Measurements from ENCODE around the gene SAMD4A.

SAMD4A gene

DNA sequence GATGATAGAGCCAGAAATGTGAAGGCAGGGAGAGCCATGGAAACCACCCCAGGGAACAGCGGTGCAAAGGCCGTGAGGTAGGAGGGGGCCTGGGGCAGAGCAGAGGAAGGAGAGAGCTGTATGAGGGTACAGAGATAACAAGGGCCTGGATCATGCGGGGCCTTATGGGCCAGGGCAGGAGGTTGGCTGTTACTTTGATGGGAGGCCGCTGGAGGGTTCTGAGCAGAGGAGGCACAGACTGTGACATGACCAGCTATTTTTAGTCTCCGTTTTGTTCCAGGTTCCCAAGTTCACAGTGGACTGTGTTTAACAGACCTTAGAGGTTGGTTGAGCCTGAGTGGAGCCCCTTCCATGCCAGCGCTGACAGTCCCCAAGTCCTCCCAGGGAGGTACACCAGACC is 217.1 kb downstream of the SAMD4A start:
- TF ChIP-seq, protein P1, sequence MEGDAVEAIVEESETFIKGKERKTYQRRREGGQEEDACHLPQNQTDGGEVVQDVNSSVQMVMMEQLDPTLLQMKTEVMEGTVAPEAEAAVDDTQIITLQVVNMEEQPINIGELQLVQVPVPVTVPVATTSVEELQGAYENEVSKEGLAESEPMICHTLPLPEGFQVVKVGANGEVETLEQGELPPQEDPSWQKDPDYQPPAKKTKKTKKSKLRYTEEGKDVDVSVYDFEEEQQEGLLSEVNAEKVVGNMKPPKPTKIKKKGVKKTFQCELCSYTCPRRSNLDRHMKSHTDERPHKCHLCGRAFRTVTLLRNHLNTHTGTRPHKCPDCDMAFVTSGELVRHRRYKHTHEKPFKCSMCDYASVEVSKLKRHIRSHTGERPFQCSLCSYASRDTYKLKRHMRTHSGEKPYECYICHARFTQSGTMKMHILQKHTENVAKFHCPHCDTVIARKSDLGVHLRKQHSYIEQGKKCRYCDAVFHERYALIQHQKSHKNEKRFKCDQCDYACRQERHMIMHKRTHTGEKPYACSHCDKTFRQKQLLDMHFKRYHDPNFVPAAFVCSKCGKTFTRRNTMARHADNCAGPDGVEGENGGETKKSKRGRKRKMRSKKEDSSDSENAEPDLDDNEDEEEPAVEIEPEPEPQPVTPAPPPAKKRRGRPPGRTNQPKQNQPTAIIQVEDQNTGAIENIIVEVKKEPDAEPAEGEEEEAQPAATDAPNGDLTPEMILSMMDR (conservative IDR thresholded peaks at IDR 0.05; ENCODE audit: control insufficient read depth, insufficient read depth, low read depth, low read length): no peak
- no peak for DNase-seq (ENCODE audit: low read depth)
- no peak overlapping the region for H3K4me3 ChIP-seq (ENCODE audit: control insufficient read depth, low read depth, low read length)

DNA sequence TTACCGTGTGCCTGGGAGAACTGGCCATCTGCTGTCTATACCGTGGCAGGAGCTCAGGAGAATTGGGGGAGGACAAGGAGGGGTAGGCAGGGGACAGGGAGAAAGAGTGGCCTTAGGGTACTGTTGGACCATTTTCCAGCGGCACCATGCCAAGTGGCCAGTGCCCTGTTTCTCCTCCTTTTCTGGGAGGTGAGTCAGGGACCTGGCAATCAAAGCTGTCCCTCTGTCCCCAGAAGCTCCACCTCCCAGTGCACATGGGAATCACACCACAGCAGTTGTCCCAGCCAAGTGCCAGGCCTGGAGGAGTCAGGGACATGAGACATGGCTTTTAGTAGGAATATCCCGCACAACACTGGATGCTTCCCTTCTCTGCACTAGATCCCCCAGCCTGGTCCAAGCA is 217.7 kb downstream of the SAMD4A start:
- H3K4me3 ChIP-seq (ENCODE audit: control insufficient read depth, low read depth, low read length): no peak overlapping the region
- TF ChIP-seq, protein P1 (conservative IDR thresholded peaks at IDR 0.05; ENCODE audit: control insufficient read depth, insufficient read depth, low read depth, low read length): no peak
- no peak for DNase-seq (ENCODE audit: low read depth)

DNA sequence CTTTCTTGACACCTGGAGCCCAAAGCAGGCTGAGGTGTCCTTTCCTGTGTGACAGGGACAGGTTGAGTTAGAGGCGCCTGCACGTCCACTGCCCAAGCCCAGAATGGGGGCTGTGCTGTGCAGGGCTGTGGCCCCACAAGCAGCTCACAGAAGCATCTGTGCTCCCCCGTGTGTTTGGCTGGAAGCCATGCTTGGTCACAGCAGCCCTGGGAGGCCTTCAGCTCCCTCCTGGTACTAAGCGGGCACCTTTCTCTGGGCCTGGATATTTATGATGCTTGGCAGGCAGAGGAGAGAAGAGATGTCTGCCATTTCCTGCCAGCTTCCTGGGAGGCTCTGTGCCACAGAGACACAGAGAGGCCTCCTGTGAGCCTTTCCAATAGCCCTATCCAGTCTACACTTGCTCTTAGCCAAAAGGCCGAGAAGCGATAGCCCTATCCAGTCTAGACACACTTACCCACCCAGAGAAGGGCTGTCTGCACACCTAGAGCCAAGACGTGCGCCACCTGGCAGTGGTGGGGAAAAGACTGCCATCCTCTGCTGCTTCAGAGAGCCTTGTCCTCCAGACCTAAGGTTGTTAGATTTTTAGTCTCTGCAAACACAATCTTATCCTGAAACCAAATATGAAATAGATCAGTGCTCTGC is 218.3 kb downstream of the SAMD4A start:
- no peak for DNase-seq (ENCODE audit: low read depth)
- no peak overlapping the region for H3K4me3 ChIP-seq (ENCODE audit: control insufficient read depth, low read depth, low read length)
- TF ChIP-seq, protein P1 (conservative IDR thresholded peaks at IDR 0.05; ENCODE audit: control insufficient read depth, insufficient read depth, low read depth, low read length): no peak

DNA sequence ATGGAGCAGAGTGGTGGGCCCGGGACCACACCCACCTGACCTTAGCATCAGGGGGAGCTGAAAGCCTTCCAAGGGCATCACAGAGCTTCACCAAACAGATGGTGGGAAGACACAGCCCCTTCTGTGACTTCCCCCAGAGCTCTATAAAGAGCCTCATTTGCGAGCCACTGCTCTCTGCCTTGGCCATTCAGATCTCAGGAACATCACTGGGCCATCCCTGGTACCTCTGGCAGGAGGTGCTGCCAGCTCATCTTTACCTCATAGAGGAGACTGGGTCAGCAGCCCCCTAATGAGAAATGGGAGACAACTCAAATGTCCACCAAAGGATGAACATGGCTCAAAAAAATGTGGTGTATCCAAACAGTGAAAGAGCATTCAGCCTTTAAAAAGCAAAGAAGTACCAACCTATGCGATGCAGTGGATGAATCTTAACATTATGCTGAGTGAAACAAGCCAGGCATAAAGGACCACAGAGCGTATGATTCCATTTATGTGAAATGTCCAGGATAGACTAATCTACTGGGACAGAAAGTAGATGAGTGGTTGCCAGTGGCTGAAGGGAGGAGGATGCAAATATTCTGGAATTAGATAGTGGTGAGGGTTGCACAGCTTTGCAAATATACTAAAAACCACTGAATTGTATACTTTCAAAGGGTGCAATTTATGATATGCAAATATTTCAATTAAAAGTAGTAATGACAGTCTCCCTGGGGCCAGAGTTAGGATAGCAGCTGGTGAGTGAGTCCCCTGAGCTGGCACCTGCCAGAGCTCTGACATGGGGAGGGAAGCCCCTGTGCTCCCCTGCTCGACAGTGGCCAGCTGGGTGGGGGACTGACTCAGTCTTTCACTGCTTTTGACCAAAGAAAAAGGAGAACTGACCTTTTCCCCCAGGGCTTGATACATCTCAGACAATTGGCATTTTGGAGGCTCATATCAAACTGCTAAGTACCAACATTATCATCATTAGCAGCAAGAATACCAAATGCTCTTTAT is 219.1 kb downstream of the SAMD4A start:
- TF ChIP-seq, protein P1 (conservative IDR thresholded peaks at IDR 0.05; ENCODE audit: control insufficient read depth, insufficient read depth, low read depth, low read length): no peak
- no peak for DNase-seq (ENCODE audit: low read depth)
- H3K4me3 ChIP-seq (ENCODE audit: control insufficient read depth, low read depth, low read length): no peak overlapping the region

DNA sequence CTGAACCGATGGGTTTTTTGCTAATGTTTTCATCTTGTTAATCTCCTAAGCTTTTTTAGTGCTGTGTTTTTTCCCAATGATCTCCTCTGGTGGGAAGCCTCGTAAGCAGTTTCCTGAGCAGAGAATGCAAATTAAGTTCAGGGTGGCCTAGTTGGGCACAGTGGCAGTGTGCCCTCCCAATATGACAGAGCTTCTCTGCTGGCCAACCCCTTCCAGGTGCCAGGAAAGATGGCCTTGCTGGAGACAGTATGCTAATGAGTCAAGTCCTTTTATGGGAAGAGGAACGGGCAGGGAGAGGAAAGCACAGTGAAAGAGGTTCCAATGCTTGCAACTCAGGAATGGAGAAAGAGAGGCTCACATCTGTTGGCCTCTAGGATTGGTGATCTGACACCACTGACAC is 219.9 kb downstream of the SAMD4A start:
- TF ChIP-seq, protein P1 (conservative IDR thresholded peaks at IDR 0.05; ENCODE audit: control insufficient read depth, insufficient read depth, low read depth, low read length): no peak
- H3K4me3 ChIP-seq (ENCODE audit: control insufficient read depth, low read depth, low read length): no peak overlapping the region
- no peak for DNase-seq (ENCODE audit: low read depth)

DNA sequence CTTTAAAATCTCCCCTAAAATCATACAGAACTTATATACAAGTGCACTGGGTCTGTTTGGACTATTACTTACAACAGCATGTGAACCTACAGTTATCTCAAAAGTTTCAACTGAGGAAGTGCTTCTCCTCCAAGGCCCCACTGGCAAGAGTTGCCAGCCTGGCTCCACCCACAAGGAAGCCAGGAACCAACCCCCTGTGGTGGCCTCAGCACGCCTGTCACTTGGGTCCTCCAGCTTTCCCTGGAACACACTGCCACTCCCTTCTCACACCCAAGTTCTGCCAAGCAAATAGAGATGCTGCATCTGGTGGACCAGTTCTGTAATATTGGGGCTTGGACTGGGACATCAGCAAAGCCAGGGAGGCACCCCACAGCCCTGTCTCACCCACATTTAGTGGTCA is 220.3 kb downstream of the SAMD4A start:
- TF ChIP-seq, protein P1 (conservative IDR thresholded peaks at IDR 0.05; ENCODE audit: control insufficient read depth, insufficient read depth, low read depth, low read length): no peak
- DNase-seq (ENCODE audit: low read depth): no peak

More for the DNA sequence above, 220.3 kb downstream of the SAMD4A start:
- H3K4me3 ChIP-seq (ENCODE audit: control insufficient read depth, low read depth, low read length): no peak overlapping the region
